ENCODE results near the gene PPP2R5C. TPM values are rescaled to one million over a fixed set of nuclear protein-coding genes. Genes with fewer than 3 reads are reported as not detected.

PPP2R5C gene
- total and polyA plus RNA-seq, 12 donors = 66.8 to 257 (median 222) TPM

- TF ChIP-seq CTCF (IDR thresholded peaks at IDR 0.05) = no peak
- peak overlapping the region in 9 of 10 donors; percentile 46 to 81 (median 60) for H3K4me3 ChIP-seq
- ATAC-seq = no peak
- no peak for DNase-seq
- H3K27ac ChIP-seq = peak overlapping the region; percentile 88 to 100 (median 95)
- WGBS, 2 donors = 57 to 60% methylated on average over 5 of the region's 5 CpGs
- H3K4me1 ChIP-seq = peaks cover 15 to 73% (median 61%) of the 10 kb centered on the region in 9 donors
- no peaks in the 10 kb centered on the region for H3K27me3 ChIP-seq
- H3K9me3 ChIP-seq = no peaks in the 10 kb centered on the region
- intact Hi-C loops (cut with DNase I) = loop anchor here in 1 of 10 donors (5.0 kb wide), 2 partner anchors 41 to 49 kb away; partner anchors contain the start of gene PPP2R5C
- peaks cover 0 to 19% (median 0%) of the 10 kb centered on the region in 9 donors for H3K36me3 ChIP-seq
Observed at GRCh38 chr14:101810897-101811621, 49.5 kb downstream of the PPP2R5C start.

DNA sequence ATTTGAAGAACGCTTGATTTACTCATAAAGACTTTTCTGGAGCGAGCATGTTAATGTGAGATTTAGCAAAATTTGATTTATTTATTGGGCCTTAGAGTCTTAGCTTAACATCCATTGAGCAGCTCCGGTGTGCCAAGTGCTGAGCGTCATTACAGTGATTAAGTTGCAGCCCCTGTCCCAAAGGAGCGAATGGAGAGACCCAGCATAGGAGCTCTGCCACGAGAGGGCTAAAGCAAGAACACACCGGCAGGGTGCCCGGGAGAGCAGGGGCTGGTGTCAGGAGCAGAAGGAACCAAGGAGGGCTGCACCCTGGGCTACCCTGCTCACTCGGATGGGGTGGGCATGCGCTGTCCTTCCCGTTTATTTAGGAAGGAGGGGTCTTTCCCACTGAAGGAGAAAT, 50.6 kb downstream of the PPP2R5C start:
- Histone ChIP-seq H3K4me3 (peak overlapping the region in 5 of 10 donors; percentile 4 to 81 (median 67)), H3K4me1 (peaks cover 15 to 78% (median 61%) of the 10 kb centered on the region in 9 donors), H3K36me3 (peaks cover 0 to 19% (median 0%) of the 10 kb centered on the region in 9 donors), H3K9me3 (no peaks in the 10 kb centered on the region), H3K27ac (peak overlapping the region in 9 of 10 donors; percentile 62 to 100 (median 93)), H3K27me3 (no peaks in the 10 kb centered on the region)
- WGBS, 2 donors = 47 to 59% methylated on average over 11 of the region's 11 CpGs
- peak in 1 of 2 donors; percentile 25 for DNase-seq
- intact Hi-C loops (cut with DNase I) = loop anchor here in 1 of 10 donors (5.0 kb wide), 2 partner anchors 40 to 50 kb away; partner anchors contain the start of gene PPP2R5C
- TF ChIP-seq CTCF (IDR thresholded peaks at IDR 0.05) = peak in 3 of 9 donors; percentile 20 to 28 (median 27)
- ATAC-seq = peak in 2 of 8 donors; percentile 22 to 36

GRCh38 chr14:101813171-101813759, 51.8 kb downstream of the PPP2R5C start:
- peak; percentile 48 to 85 (median 67) for ATAC-seq
- Histone ChIP-seq H3K4me3 (no peak overlapping the region), H3K27ac (peak overlapping the region; percentile 39 to 100 (median 90)), H3K4me1 (peaks cover 15 to 82% (median 70%) of the 10 kb centered on the region in 9 donors), H3K36me3 (peaks cover 0 to 19% (median 0%) of the 10 kb centered on the region in 9 donors), H3K27me3 (no peaks in the 10 kb centered on the region), H3K9me3 (no peaks in the 10 kb centered on the region)
- intact Hi-C loops (cut with DNase I) = loop anchor here in 1 of 10 donors (5.0 kb wide), 2 partner anchors 39 to 51 kb away; partner anchors contain the start of gene PPP2R5C
- 45 to 46% methylated on average over 7 of the region's 7 CpGs for WGBS, 2 donors
- DNase-seq = peak; percentile 59 to 78
- TF ChIP-seq CTCF (IDR thresholded peaks at IDR 0.05) = no peak

GRCh38 chr14:101813833-101814232, 52.3 kb downstream of the PPP2R5C start:
- WGBS, 2 donors = 77 to 82% methylated on average over 1 of the region's 1 CpG

More at GRCh38 chr14:101813833-101814232, 52.3 kb downstream of the PPP2R5C start:
- ATAC-seq = no peak
- no peaks in the 10 kb centered on the region for H3K9me3 ChIP-seq
- H3K27ac ChIP-seq = peak overlapping the region in 9 of 10 donors; percentile 2 to 100 (median 93)
- H3K27me3 ChIP-seq = no peaks in the 10 kb centered on the region
- intact Hi-C loops (cut with DNase I) = loop anchor here in 1 of 10 donors (5.0 kb wide), 2 partner anchors 38 to 52 kb away; partner anchors contain the start of gene PPP2R5C
- H3K36me3 ChIP-seq = peaks cover 0 to 19% (median 0%) of the 10 kb centered on the region in 9 donors
- H3K4me3 ChIP-seq = no peak overlapping the region
- TF ChIP-seq CTCF (IDR thresholded peaks at IDR 0.05) = no peak
- peaks cover 15 to 81% (median 65%) of the 10 kb centered on the region in 9 donors for H3K4me1 ChIP-seq
- no peak for DNase-seq

Measured in heart right ventricle (tissue), 16 donors.